Fibroblast of villous mesenchyme (primary cell): ENCODE results near the gene CCS. TPM values are rescaled to one million over a fixed set of nuclear protein-coding genes. Genes with fewer than 3 reads are reported as not detected.

Experiments used
- DNase-seq: peaks from one replicate; pipeline ENCODE4 v3.0.0-alpha.2; 2010; ENCODE audit warnings: low read depth
- H3K4me3 ChIP-seq: 2 replicates; pipeline ENCODE4 v1.5.1; 2011; ENCODE audit warnings: low read depth, mild to moderate bottlenecking, low read length
- CTCF ChIP-seq: IDR thresholded peaks from 2 replicates; pipeline ENCODE4 v1.5.1; 2012; ENCODE audit warnings: low read depth, mild to moderate bottlenecking, low read length; ENCODE audit not compliant: insufficient read depth
- total RNA-seq: library from RNA; depleted of rRNA; stranded (reverse); fragments of >200 nt; gene quantifications from 2 replicates; pipeline ENCODE4 v1.2.3, GENCODE V29; 2012

The CCS gene
- total RNA-seq, 1 donor: 34.5 TPM

DNA sequence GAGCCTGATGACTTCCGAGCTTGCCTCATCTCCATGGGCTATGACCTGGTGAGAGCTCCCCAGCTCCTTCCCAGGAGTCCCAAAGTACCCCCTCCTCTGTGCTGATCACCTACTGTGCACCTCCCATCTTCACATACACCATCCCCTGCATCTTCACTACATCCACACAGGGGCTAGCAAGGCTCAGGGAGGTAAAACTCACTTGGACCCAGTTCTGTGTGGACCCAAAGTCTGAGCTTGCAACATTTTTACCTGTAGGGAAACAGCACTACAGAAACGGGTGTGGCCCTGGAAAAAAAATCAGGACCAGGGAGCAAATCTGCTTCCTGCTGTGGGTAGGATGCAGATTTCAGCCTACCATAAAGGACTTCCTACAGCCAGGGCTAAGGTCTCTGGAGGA is 30.7 kb upstream of the CCS start:
- DNase-seq: no peak
- no peak for TF ChIP-seq CTCF
- H3K4me3 ChIP-seq: no peak overlapping the region

DNA sequence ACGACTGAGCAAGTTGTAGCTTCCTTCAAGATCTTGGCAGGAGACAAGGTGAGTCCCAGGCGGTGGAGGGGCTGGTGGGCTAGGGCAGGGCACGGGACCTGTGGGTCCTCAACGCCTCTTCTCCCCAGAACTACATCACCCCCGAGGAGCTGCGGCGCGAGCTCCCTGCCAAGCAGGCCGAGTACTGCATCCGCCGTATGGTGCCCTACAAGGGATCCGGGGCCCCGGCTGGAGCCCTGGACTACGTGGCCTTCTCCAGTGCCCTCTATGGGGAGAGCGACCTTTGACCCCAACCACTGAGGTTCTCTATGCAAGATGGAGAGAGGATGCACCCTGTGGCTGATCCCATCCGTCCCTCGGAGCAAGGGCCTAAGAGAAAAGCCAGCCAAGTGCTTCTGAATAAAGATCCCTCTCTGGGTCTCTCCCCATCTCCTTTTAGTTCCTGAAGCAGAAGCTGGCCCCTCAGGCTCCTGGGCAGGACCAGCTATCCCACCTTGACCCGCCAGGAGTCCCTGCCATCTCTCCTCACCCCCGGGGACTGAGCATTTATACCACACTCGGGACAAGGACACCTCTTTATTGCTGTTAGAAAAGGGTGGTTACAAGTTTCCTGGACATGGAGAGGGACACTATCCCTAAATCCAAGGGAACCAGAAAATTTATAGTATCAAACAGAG is 29.9 kb upstream of the CCS start:
- TF ChIP-seq CTCF: no peak
- no peak overlapping the region for H3K4me3 ChIP-seq
- DNase-seq: no peak

GRCh38 chr11:66563832-66564231 is 29.2 kb upstream of the CCS start:
- no peak for TF ChIP-seq CTCF
- DNase-seq: no peak

DNA sequence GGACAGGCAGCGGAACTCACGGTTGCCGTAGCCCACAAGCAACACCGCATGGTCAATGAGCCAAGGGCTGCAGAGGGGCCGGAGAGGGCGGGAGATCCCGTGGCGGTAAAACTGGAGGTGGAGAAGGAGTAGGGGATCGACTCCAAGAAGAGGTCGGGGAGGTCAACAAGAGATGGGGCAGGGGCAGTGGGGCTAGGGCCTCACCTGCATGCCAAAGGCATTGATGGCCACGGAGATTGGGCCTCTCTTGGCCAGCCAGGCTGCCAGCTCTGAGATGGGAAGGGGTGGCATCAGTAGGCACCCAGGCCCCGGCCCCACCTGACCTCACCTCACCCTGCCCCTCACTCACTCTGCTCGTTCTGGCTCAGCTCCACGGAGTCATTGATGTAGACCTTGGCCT is 28.4 kb upstream of the CCS start:
- TF ChIP-seq CTCF: no peak
- DNase-seq: no peak
- H3K4me3 ChIP-seq: no peak overlapping the region

More at GRCh38 chr11:66563832-66564231, 29.2 kb upstream of the CCS start:
- H3K4me3 ChIP-seq: no peak overlapping the region

DNA sequence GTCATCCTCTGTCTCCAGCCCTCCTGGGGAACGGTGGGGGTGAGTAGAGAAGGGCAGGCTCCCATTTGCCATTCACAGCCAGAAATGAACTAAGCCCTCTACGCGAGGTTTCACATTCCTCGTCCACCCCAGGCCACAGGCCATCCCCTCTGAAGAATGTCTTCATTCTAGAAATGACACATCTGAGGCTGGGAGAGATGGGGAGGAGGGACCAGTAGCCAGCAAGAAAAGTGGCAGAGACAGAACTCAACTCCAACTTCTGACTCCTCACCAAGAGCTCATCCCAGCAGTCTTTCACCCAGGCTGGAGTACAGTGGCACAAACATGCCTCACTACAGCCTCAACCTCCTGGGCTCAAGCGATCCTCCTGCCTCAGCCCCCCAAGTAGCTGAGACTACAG is 28.0 kb upstream of the CCS start:
- DNase-seq: no peak
- H3K4me3 ChIP-seq: no peak overlapping the region
- TF ChIP-seq CTCF: no peak

GRCh38 chr11:66566221-66566620 is 26.8 kb upstream of the CCS start:
- no peak for DNase-seq
- TF ChIP-seq CTCF: no peak
- no peak overlapping the region for H3K4me3 ChIP-seq

GRCh38 chr11:66567787-66568123 is 25.2 kb upstream of the CCS start:
- no peak for TF ChIP-seq CTCF
- H3K4me3 ChIP-seq: peak overlapping the region; percentile 56
- no peak for DNase-seq
